HepG2 (cell line): ENCODE data around the gene L3MBTL3. TPM values are rescaled to one million over a fixed set of nuclear protein-coding genes. Genes with fewer than 3 reads are reported as not detected.

Experiments used
- ARNT2 ChIP-seq: sonication (generic); formaldehyde crosslinking; IDR thresholded peaks from 2 replicates; pipeline ENCODE4 v1.8.0; 2022; ENCODE audit warnings: mild to moderate bottlenecking, low read depth, missing genetic modification reagents, moderate library complexity
- ASH2L ChIP-seq: fragments of 300-600, 200-600 bp; sonication (generic); IDR thresholded peaks from 2 replicates; pipeline ENCODE4 v1.7.0; 2017; ENCODE audit warnings: low read depth, mild to moderate bottlenecking, moderate library complexity, mixed read lengths, low read length; ENCODE audit not compliant: insufficient read length
- CCAR2 ChIP-seq: fragments of 200-400 bp; formaldehyde crosslinking; optimal IDR thresholded peaks from 2 replicates; pipeline ENCODE3; 2018; ENCODE audit warnings: low read depth, mild to moderate bottlenecking, low read length, moderate library complexity
- GATA4 ChIP-seq: sonication (generic); IDR thresholded peaks from 2 replicates; pipeline ENCODE4 v1.6.1; 2016; ENCODE audit warnings: antibody characterized with exemption, low read depth, borderline replicate concordance
- KDM2A ChIP-seq: sonication (generic); formaldehyde crosslinking; IDR thresholded peaks from 2 replicates; pipeline ENCODE4 v1.4.0; 2020; ENCODE audit warnings: low read depth, missing genetic modification reagents, borderline replicate concordance
- NFE2L1 ChIP-seq: sonication (generic); formaldehyde crosslinking; IDR thresholded peaks from 2 replicates; pipeline ENCODE4 v1.4.0; 2020; ENCODE audit warnings: missing genetic modification reagents, mild to moderate bottlenecking, borderline replicate concordance
- ONECUT2 ChIP-seq: sonication (generic); formaldehyde crosslinking; IDR thresholded peaks from 2 replicates; pipeline ENCODE4 v1.4.0; 2020; ENCODE audit warnings: missing genetic modification reagents
- SAFB2 ChIP-seq: sonication (generic); formaldehyde crosslinking; IDR thresholded peaks from 2 replicates; pipeline ENCODE4 v1.5.1; 2020; ENCODE audit warnings: missing genetic modification reagents, low read depth, mild to moderate bottlenecking, borderline replicate concordance
- ZFP41 ChIP-seq: sonication (generic); formaldehyde crosslinking; IDR thresholded peaks from 2 replicates; pipeline ENCODE4 v1.4.0; 2020; ENCODE audit warnings: mild to moderate bottlenecking, missing genetic modification reagents, borderline replicate concordance
- ZFX ChIP-seq: sonication (generic); formaldehyde crosslinking; IDR thresholded peaks from 2 replicates; pipeline ENCODE4 v1.4.0; 2020; ENCODE audit warnings: mild to moderate bottlenecking, low read depth, missing genetic modification reagents, moderate library complexity
- ZNF232 ChIP-seq: sonication (generic); formaldehyde crosslinking; IDR thresholded peaks from 2 replicates; pipeline ENCODE4 v1.4.0; 2020; ENCODE audit warnings: missing genetic modification reagents, borderline replicate concordance
- ZNF549 ChIP-seq: sonication (generic); formaldehyde crosslinking; IDR thresholded peaks from 2 replicates; pipeline ENCODE4 v1.5.0; 2020; ENCODE audit warnings: missing genetic modification reagents
- ZNF672 ChIP-seq: sonication (generic); formaldehyde crosslinking; IDR thresholded peaks from 2 replicates; pipeline ENCODE4 v1.8.1; 2022; ENCODE audit warnings: missing genetic modification reagents
- ZNF772 ChIP-seq: sonication (generic); formaldehyde crosslinking; IDR thresholded peaks from 2 replicates; pipeline ENCODE4 v1.5.0; 2020; ENCODE audit warnings: mild to moderate bottlenecking, missing genetic modification reagents
- ZNF839 ChIP-seq: sonication (generic); formaldehyde crosslinking; IDR thresholded peaks from 2 replicates; pipeline ENCODE4 v1.4.0; 2020; ENCODE audit warnings: missing genetic modification reagents, mild to moderate bottlenecking, borderline replicate concordance
- polyA plus RNA-seq, 8 experiments: library from polyadenylated mRNA; depleted of rRNA in 3 of 8; stranded (reverse) in 7 of 8; unstranded in 1 of 8; fragments of >200 nt; fragmentation: Illumina TruSeq in 4 of 8; extraction: Trizol in 4 of 8; gene quantifications; 2 replicates each; pipeline versions ENCODE4 v1.2.1 to v1.2.3, GENCODE V29; 2011 to 2016; ENCODE audit warnings: low read depth in 4 of 8, missing spikeins in 1 of 8, mixed read lengths in 1 of 8; ENCODE audit not compliant: insufficient read depth in 1 of 8
- total RNA-seq, 5 experiments: library from RNA; depleted of rRNA; stranded (reverse); fragments of >200 nt; fragmentation: Illumina TruSeq; extraction: Trizol; gene quantifications; 2 replicates each; pipeline ENCODE4 v1.2.3, GENCODE V29; 2016; ENCODE audit warnings: low read depth in 1 of 5
- TF ChIP-seq, protein P1 (sequence below): IDR thresholded peaks from 2 replicates; pipeline ENCODE4 v1.4.0; 2020; ENCODE audit warnings: mild to moderate bottlenecking, missing genetic modification reagents
- TF ChIP-seq, protein P2 (sequence below): sonication (generic); formaldehyde crosslinking; IDR thresholded peaks from 2 replicates; pipeline ENCODE4 v1.4.0; 2020; ENCODE audit warnings: missing genetic modification reagents
- TF ChIP-seq, protein P3 (sequence below): sonication (generic); formaldehyde crosslinking; IDR thresholded peaks from 2 replicates; pipeline ENCODE4 v1.4.0; 2020; ENCODE audit warnings: low read depth, missing genetic modification reagents

Gene L3MBTL3
- total and polyA plus RNA-seq, 2 of the 13 experiments (the other 11 are each of a cell fraction or from before 2014, with no cell fraction given) = 1.5 to 2.5 TPM

DNA sequence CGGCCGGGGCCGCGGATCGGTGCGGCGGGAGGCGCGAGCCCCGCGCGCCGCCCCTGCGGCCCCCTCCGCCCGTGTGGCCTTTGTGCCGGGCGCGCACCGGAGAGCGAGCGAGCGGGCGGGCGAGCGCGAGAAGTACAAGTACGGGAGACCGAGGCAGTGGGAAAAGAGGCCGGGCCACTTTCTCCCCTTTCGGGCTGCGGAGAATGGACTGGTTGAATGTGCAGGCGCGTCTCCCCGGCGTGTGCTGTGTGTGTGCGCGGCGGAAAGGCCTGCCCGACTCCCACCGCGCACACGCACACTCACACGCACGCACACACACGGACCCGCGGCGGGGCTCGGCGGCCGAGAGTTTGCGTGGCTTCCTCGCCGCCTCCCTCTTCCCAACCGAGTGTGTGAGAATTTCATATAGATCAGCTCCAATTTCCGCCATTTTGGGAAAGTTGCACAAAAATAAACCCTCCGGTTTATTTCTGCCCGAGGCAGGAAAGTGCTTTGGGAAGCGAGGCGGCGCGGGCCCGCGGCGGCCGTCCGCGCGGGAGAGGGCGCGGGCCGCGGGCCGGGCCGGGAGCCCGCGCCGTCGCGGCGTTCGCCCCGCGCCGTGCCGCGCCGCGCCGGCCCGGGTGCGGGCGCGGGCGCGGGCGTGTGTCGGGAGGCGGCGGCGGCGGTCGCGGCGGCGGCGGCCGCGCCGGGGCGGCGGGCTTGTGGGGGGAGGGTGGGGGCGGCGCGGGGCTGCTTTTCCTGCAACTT, 1.1 kb downstream of the L3MBTL3 start (continued):
- TF ChIP-seq, protein P1, sequence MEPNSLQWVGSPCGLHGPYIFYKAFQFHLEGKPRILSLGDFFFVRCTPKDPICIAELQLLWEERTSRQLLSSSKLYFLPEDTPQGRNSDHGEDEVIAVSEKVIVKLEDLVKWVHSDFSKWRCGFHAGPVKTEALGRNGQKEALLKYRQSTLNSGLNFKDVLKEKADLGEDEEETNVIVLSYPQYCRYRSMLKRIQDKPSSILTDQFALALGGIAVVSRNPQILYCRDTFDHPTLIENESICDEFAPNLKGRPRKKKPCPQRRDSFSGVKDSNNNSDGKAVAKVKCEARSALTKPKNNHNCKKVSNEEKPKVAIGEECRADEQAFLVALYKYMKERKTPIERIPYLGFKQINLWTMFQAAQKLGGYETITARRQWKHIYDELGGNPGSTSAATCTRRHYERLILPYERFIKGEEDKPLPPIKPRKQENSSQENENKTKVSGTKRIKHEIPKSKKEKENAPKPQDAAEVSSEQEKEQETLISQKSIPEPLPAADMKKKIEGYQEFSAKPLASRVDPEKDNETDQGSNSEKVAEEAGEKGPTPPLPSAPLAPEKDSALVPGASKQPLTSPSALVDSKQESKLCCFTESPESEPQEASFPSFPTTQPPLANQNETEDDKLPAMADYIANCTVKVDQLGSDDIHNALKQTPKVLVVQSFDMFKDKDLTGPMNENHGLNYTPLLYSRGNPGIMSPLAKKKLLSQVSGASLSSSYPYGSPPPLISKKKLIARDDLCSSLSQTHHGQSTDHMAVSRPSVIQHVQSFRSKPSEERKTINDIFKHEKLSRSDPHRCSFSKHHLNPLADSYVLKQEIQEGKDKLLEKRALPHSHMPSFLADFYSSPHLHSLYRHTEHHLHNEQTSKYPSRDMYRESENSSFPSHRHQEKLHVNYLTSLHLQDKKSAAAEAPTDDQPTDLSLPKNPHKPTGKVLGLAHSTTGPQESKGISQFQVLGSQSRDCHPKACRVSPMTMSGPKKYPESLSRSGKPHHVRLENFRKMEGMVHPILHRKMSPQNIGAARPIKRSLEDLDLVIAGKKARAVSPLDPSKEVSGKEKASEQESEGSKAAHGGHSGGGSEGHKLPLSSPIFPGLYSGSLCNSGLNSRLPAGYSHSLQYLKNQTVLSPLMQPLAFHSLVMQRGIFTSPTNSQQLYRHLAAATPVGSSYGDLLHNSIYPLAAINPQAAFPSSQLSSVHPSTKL (CRISPR knock-in tag) = peak; percentile 13; the same call in 1 of the 2 replicates
- TF ChIP-seq, protein P2, sequence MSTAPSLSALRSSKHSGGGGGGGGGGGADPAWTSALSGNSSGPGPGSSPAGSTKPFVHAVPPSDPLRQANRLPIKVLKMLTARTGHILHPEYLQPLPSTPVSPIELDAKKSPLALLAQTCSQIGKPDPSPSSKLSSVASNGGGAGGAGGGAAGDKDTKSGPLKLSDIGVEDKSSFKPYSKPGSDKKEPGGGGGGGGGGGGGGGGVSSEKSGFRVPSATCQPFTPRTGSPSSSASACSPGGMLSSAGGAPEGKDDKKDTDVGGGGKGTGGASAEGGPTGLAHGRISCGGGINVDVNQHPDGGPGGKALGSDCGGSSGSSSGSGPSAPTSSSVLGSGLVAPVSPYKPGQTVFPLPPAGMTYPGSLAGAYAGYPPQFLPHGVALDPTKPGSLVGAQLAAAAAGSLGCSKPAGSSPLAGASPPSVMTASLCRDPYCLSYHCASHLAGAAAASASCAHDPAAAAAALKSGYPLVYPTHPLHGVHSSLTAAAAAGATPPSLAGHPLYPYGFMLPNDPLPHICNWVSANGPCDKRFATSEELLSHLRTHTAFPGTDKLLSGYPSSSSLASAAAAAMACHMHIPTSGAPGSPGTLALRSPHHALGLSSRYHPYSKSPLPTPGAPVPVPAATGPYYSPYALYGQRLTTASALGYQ = no peak
- TF ChIP-seq NFE2L1 (CRISPR knock-in tag) (no peak), KDM2A (CRISPR knock-in tag) (peak; percentile 70; the same call in 1 of the 2 replicates), ASH2L (no peak), SAFB2 (CRISPR knock-in tag) (no peak), ONECUT2 (CRISPR knock-in tag) (no peak), ZFX (CRISPR knock-in tag) (peak; percentile 69), ZNF672 (no peak), ZNF839 (CRISPR knock-in tag) (no peak), ZNF772 (CRISPR knock-in tag) (no peak), ZNF232 (CRISPR knock-in tag) (no peak), ZFP41 (no peak), CCAR2 (no peak), GATA4 (no peak), ARNT2 (CRISPR knock-in tag) (no peak), ZNF549 (CRISPR knock-in tag) (no peak)
- TF ChIP-seq, protein P3, sequence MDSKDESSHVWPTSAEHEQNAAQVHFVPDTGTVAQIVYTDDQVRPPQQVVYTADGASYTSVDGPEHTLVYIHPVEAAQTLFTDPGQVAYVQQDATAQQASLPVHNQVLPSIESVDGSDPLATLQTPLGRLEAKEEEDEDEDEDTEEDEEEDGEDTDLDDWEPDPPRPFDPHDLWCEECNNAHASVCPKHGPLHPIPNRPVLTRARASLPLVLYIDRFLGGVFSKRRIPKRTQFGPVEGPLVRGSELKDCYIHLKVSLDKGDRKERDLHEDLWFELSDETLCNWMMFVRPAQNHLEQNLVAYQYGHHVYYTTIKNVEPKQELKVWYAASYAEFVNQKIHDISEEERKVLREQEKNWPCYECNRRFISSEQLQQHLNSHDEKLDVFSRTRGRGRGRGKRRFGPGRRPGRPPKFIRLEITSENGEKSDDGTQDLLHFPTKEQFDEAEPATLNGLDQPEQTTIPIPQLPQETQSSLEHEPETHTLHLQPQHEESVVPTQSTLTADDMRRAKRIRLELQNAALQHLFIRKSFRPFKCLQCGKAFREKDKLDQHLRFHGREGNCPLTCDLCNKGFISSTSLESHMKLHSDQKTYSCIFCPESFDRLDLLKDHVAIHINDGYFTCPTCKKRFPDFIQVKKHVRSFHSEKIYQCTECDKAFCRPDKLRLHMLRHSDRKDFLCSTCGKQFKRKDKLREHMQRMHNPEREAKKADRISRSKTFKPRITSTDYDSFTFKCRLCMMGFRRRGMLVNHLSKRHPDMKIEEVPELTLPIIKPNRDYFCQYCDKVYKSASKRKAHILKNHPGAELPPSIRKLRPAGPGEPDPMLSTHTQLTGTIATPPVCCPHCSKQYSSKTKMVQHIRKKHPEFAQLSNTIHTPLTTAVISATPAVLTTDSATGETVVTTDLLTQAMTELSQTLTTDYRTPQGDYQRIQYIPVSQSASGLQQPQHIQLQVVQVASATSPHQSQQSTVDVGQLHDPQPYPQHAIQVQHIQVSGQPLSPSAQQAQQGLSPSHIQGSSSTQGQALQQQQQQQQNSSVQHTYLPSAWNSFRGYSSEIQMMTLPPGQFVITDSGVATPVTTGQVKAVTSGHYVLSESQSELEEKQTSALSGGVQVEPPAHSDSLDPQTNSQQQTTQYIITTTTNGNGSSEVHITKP (CRISPR knock-in tag) = no peak
